Suprapubic skin (tissue), 3 donors: Measurements from ENCODE around the gene SPOP.

Source experiments
- POLR2A ChIP-seq, 2 donors: fragments of 450-650 bp; IDR thresholded peaks; one replicate each; pipeline ENCODE4 v1.6.1; 2017; ENCODE audit warnings: antibody characterized with exemption in 2 of 2, mild to moderate bottlenecking in 2 of 2, moderate library complexity in 2 of 2
- TF ChIP-seq, protein P1 (sequence below), 2 donors: fragments of 200-600 bp in 1 of 2; fragments of 450-650 bp in 1 of 2; sonication (generic) in 1 of 2; IDR thresholded peaks; one replicate each; pipeline ENCODE4 v1.5.1; 2016 to 2019; ENCODE audit warnings: antibody characterized with exemption in 2 of 2, mild to moderate bottlenecking in 1 of 2, moderate library complexity in 1 of 2

DNA sequence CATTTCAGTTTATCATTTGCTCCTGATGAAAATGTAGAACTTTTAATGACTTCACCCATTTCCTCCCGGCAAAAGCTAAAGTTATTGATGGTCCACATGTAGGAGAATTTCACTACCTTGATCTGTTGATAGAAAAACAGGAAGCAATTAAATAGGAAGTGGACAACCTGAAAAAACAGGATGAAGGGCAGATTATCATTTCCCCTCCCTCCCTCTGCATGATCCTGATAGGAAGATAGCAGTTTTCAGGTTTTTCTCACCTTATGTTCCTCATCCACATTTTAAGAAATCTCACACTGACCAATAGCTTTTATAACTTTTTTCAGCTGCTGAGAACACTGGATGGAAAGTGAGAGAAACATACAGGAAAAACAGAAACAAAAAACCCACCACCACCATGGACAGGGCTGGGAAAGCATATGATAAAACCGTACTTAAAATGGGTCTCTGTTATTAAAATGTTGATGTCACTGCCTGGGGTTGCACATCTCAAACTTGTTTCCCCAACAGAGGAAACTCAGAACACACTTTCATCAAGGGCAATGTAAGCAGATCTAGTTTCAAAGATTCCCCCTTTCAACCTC lies 55.9 kb downstream of the SPOP start:
- TF ChIP-seq, protein P1, sequence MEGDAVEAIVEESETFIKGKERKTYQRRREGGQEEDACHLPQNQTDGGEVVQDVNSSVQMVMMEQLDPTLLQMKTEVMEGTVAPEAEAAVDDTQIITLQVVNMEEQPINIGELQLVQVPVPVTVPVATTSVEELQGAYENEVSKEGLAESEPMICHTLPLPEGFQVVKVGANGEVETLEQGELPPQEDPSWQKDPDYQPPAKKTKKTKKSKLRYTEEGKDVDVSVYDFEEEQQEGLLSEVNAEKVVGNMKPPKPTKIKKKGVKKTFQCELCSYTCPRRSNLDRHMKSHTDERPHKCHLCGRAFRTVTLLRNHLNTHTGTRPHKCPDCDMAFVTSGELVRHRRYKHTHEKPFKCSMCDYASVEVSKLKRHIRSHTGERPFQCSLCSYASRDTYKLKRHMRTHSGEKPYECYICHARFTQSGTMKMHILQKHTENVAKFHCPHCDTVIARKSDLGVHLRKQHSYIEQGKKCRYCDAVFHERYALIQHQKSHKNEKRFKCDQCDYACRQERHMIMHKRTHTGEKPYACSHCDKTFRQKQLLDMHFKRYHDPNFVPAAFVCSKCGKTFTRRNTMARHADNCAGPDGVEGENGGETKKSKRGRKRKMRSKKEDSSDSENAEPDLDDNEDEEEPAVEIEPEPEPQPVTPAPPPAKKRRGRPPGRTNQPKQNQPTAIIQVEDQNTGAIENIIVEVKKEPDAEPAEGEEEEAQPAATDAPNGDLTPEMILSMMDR (IDR thresholded peaks at IDR 0.05) = no peak
- TF ChIP-seq POLR2A (IDR thresholded peaks at IDR 0.05) = no peak
